GM19455 (cell line): Measurements from ENCODE around the gene OXCT1.
"Not testable (repeated sequence)": the region's sequence is repeated elsewhere in the genome, so short reads cannot be mapped to it uniquely, and the experiment has no call there.

ENCODE experiments used
- ATAC-seq: cut with Tn5 transposase; IDR thresholded peaks from one replicate; pipeline ENCODE4 v1.9.1; 2021; ENCODE audit not compliant: unreplicated experiment

Gene OXCT1

GRCh38 chr5:41874512-41875060, 4.4 kb upstream of the OXCT1 start:
- ATAC-seq: no peak

GRCh38 chr5:41871852-41872251, 1.6 kb upstream of the OXCT1 start:
- no peak for ATAC-seq

GRCh38 chr5:41870627-41871048, 413 bp upstream of the OXCT1 start:
- ATAC-seq: no peak

GRCh38 chr5:41869151-41869723, 988 bp downstream of the OXCT1 start:
- peak; percentile 2 for ATAC-seq

GRCh38 chr5:41863871-41864486, 6.2 kb downstream of the OXCT1 start:
- ATAC-seq: no peak

- ATAC-seq: no peak
Observed at GRCh38 chr5:41858890-41859289, 11.3 kb downstream of the OXCT1 start.

GRCh38 chr5:41857989-41858388, 12.2 kb downstream of the OXCT1 start:
- ATAC-seq: no peak

- ATAC-seq: peak; percentile 89
Observed at GRCh38 chr5:41856644-41857491, 13.4 kb downstream of the OXCT1 start.

- ATAC-seq: no peak
Observed at GRCh38 chr5:41852293-41852692, 17.9 kb downstream of the OXCT1 start.

GRCh38 chr5:41851116-41851515, 19.1 kb downstream of the OXCT1 start:
- ATAC-seq: no peak

- no peak for ATAC-seq
Observed at GRCh38 chr5:41848983-41849382, 21.2 kb downstream of the OXCT1 start.

GRCh38 chr5:41845751-41846150, 24.5 kb downstream of the OXCT1 start:
- not testable (repeated sequence) for ATAC-seq

GRCh38 chr5:41844502-41844901, 25.7 kb downstream of the OXCT1 start:
- ATAC-seq: no peak

- peak; percentile 66 for ATAC-seq
Observed at GRCh38 chr5:41843456-41844370, 26.5 kb downstream of the OXCT1 start.

- peak; percentile 79 for ATAC-seq
Observed at GRCh38 chr5:41842777-41843176, 27.4 kb downstream of the OXCT1 start.

- no peak for ATAC-seq
Observed at GRCh38 chr5:41841325-41841724, 28.9 kb downstream of the OXCT1 start.

- no peak for ATAC-seq
Observed at GRCh38 chr5:41840251-41840650, 30.0 kb downstream of the OXCT1 start.

- ATAC-seq: no peak
Observed at GRCh38 chr5:41837793-41838192, 32.4 kb downstream of the OXCT1 start.

GRCh38 chr5:41835645-41836044, 34.6 kb downstream of the OXCT1 start:
- no peak for ATAC-seq

- ATAC-seq: no peak
Observed at GRCh38 chr5:41834506-41834905, 35.7 kb downstream of the OXCT1 start.

- no peak for ATAC-seq
Observed at GRCh38 chr5:41832430-41832829, 37.8 kb downstream of the OXCT1 start.
